ENCODE results near the gene CCDC136. TPM values are rescaled to one million over a fixed set of nuclear protein-coding genes. Genes with fewer than 3 reads are reported as not detected.

The CCDC136 gene
- total RNA-seq, 1 donor from 2014 or later = 11.1 TPM

GRCh38 chr7:128863433-128863989 is 71.7 kb downstream of the CCDC136 start:
- peaks cover 30% of the 10 kb centered on the region for H3K36me3 Mint-ChIP-seq (ENCODE audit: low read depth)
- H3K4me1 Mint-ChIP-seq (ENCODE audit: low read depth) = peaks cover 19% of the 10 kb centered on the region
- H3K4me3 Mint-ChIP-seq = peak overlapping the region; percentile 99
- peak; percentile 31 for DNase-seq (ENCODE audit: low spot score)
- no peaks in the 10 kb centered on the region for H3K27me3 Mint-ChIP-seq (ENCODE audit: insufficient read depth)
- no peaks in the 10 kb centered on the region for H3K9me3 Mint-ChIP-seq
- intact Hi-C loops (cut with micrococcal nuclease) = loop anchor here (1.0 to 2.0 kb wide), 7 partner anchors 20 to 521 kb away; partner anchors contain the start of genes AHCYL2, IMPDH1, RBM28 and TNPO3
- H3K27ac Mint-ChIP-seq = peak overlapping the region; percentile 96

DNA sequence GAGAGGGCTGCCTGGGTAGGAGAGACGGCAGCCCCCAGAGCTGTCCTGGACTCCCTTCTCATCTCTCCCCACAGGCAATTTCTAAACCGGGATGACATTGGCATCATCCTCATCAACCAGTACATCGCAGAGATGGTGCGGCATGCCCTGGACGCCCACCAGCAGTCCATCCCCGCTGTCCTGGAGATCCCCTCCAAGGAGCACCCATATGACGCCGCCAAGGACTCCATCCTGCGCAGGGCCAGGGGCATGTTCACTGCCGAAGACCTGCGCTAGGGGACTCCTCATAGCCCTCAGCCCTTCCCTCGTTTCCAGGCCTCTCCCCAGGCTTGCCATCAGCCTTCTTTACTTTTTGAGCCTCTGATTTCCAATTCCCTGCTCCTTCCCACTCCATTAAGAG is 73.5 kb downstream of the CCDC136 start:
- Mint-ChIP-seq H3K9me3 (no peaks in the 10 kb centered on the region), H3K27me3 (ENCODE audit: insufficient read depth) (peaks cover 4% of the 10 kb centered on the region), H3K4me1 (ENCODE audit: low read depth) (peaks cover 23% of the 10 kb centered on the region), H3K4me3 (peak overlapping the region; percentile 19), H3K36me3 (ENCODE audit: low read depth) (peaks cover 30% of the 10 kb centered on the region), H3K27ac (no peak overlapping the region)
- intact Hi-C loops (cut with micrococcal nuclease) = no loop called here
- no peak for DNase-seq (ENCODE audit: low spot score)

DNA sequence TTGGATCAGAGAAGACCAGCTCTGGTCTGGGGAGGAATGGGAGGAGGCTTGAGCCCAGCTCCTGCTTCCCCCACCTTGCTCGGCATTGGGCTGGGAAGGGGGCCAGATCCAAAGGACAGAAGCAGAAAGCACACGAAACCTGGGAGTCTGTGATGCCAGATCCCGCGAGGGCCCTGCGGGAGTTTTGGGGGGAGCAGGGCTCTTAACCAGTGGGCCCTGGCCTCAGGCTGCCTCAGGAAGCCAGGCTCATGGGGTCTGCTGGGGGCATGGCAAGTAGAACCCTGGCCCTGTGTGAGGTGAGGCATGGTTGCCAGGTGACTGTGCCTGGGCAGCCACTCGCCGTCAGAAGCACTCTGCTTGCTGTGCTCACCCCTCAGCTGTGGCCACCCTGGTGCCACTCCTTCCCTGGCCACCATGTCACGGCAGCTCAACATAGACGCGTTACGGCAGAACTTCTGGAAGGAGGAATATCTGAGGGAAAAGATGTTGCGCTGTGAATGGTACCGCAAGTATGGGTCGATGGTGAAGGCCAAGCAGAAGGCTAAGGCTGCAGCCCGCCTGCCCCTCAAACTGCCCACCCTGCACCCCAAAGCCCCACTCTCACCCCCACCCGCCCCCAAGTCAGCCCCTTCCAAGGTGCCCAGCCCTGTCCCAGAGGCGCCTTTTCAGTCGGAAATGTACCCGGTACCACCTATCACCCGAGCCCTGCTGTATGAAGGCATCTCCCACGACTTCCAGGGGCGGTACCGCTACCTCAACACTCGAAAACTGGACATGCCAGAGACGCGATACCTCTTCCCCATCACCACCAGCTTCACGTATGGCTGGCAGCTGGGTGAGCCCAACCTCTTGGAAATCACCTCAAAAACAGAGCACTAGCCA is 74.5 kb downstream of the CCDC136 start:
- intact Hi-C loops (cut with micrococcal nuclease) = no loop called here
- Mint-ChIP-seq H3K27ac (no peak overlapping the region), H3K9me3 (no peaks in the 10 kb centered on the region), H3K4me3 (no peak overlapping the region), H3K36me3 (ENCODE audit: low read depth) (peaks cover 30% of the 10 kb centered on the region), H3K4me1 (ENCODE audit: low read depth) (peaks cover 20% of the 10 kb centered on the region), H3K27me3 (ENCODE audit: insufficient read depth) (peaks cover 13% of the 10 kb centered on the region)
- no peak for DNase-seq (ENCODE audit: low spot score)

- Mint-ChIP-seq H3K9me3 (no peaks in the 10 kb centered on the region), H3K4me3 (peak overlapping the region; percentile 23), H3K4me1 (ENCODE audit: low read depth) (peaks cover 16% of the 10 kb centered on the region), H3K27ac (no peak overlapping the region), H3K36me3 (ENCODE audit: low read depth) (peaks cover 30% of the 10 kb centered on the region), H3K27me3 (ENCODE audit: insufficient read depth) (peaks cover 19% of the 10 kb centered on the region)
- intact Hi-C loops (cut with micrococcal nuclease) = no loop called here
- no peak for DNase-seq (ENCODE audit: low spot score)
Observed at GRCh38 chr7:128867241-128867640, 75.5 kb downstream of the CCDC136 start.

GRCh38 chr7:128867842-128868623 is 76.3 kb downstream of the CCDC136 start:
- H3K9me3 Mint-ChIP-seq = no peaks in the 10 kb centered on the region
- H3K27ac Mint-ChIP-seq = no peak overlapping the region
- peaks cover 19% of the 10 kb centered on the region for H3K27me3 Mint-ChIP-seq (ENCODE audit: insufficient read depth)
- no peak for DNase-seq (ENCODE audit: low spot score)
- peaks cover 12% of the 10 kb centered on the region for H3K4me1 Mint-ChIP-seq (ENCODE audit: low read depth)
- H3K36me3 Mint-ChIP-seq (ENCODE audit: low read depth) = peaks cover 27% of the 10 kb centered on the region
- intact Hi-C loops (cut with micrococcal nuclease) = no loop called here
- peak overlapping the region; percentile 40 for H3K4me3 Mint-ChIP-seq

GRCh38 chr7:128868624-128869137 is 76.9 kb downstream of the CCDC136 start:
- Mint-ChIP-seq H3K27ac (no peak overlapping the region), H3K9me3 (no peaks in the 10 kb centered on the region), H3K36me3 (ENCODE audit: low read depth) (peaks cover 26% of the 10 kb centered on the region), H3K4me1 (ENCODE audit: low read depth) (peaks cover 9% of the 10 kb centered on the region), H3K4me3 (peak overlapping the region; percentile 1), H3K27me3 (ENCODE audit: insufficient read depth) (peaks cover 19% of the 10 kb centered on the region)
- no peak for DNase-seq (ENCODE audit: low spot score)
- intact Hi-C loops (cut with micrococcal nuclease) = no loop called here

GRCh38 chr7:128869138-128869943 is 77.6 kb downstream of the CCDC136 start:
- peak; percentile 35 for DNase-seq (ENCODE audit: low spot score)
- H3K27me3 Mint-ChIP-seq (ENCODE audit: insufficient read depth) = peaks cover 19% of the 10 kb centered on the region
- H3K4me1 Mint-ChIP-seq (ENCODE audit: low read depth) = peaks cover 6% of the 10 kb centered on the region
- H3K27ac Mint-ChIP-seq = no peak overlapping the region
- H3K4me3 Mint-ChIP-seq = no peak overlapping the region
- peaks cover 24% of the 10 kb centered on the region for H3K36me3 Mint-ChIP-seq (ENCODE audit: low read depth)
- no peaks in the 10 kb centered on the region for H3K9me3 Mint-ChIP-seq
- intact Hi-C loops (cut with micrococcal nuclease) = no loop called here

DNA sequence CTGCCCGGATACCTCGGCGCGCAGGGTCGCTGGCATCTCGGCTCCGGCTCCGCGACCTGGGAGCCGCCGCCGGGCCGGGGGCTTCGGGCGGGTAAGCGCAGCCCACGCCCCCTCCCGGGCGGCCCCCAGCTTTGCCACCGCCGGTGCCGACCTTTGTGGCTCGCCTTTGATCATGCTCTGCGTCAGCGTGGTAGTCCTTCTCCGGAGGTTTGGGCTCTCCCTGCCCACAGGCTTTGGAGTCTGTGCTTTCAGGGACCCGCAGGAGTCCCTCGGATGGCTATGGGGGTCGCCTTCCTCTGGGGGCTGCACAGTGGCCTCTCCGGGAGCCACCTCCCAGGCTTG is 78.1 kb downstream of the CCDC136 start:
- Mint-ChIP-seq H3K4me3 (peak overlapping the region; percentile 79), H3K27ac (no peak overlapping the region), H3K9me3 (no peaks in the 10 kb centered on the region), H3K36me3 (ENCODE audit: low read depth) (peaks cover 21% of the 10 kb centered on the region), H3K27me3 (ENCODE audit: insufficient read depth) (peaks cover 19% of the 10 kb centered on the region), H3K4me1 (ENCODE audit: low read depth) (peaks cover 6% of the 10 kb centered on the region)
- no peak for DNase-seq (ENCODE audit: low spot score)
- intact Hi-C loops (cut with micrococcal nuclease) = no loop called here

GRCh38 chr7:128871050-128871449 is 79.3 kb downstream of the CCDC136 start:
- Mint-ChIP-seq H3K9me3 (no peaks in the 10 kb centered on the region), H3K27ac (no peak overlapping the region), H3K4me1 (ENCODE audit: low read depth) (peaks cover 6% of the 10 kb centered on the region), H3K27me3 (ENCODE audit: insufficient read depth) (peaks cover 21% of the 10 kb centered on the region), H3K36me3 (ENCODE audit: low read depth) (peaks cover 11% of the 10 kb centered on the region), H3K4me3 (peak overlapping the region; percentile 79)
- DNase-seq (ENCODE audit: low spot score) = no peak
- intact Hi-C loops (cut with micrococcal nuclease) = no loop called here

Other genes with a start within 250 kb of the CCDC136 start
- 0.73 and 1.0 TPM in 2 replicates for gene GARIN1A, start 119.7 kb upstream of the CCDC136 start, total RNA-seq
- gene CALU, start 52.6 kb upstream of the CCDC136 start, total RNA-seq = 52.8 and 59.2 TPM in 2 replicates
- gene OPN1SW, start 16.2 kb upstream of the CCDC136 start, total RNA-seq = not detected in 2 replicates
- 0.03 and 0.07 TPM in 2 replicates for gene FLNC, start 38.4 kb downstream of the CCDC136 start, total RNA-seq
- 131 and 134 TPM in 2 replicates for gene ATP6V1F, start 70.9 kb downstream of the CCDC136 start, total RNA-seq
- gene KCP, start 118.7 kb downstream of the CCDC136 start, total RNA-seq = not detected in 2 replicates
- 19.8 and 21.2 TPM in 2 replicates for gene IRF5, start 146.0 kb downstream of the CCDC136 start, total RNA-seq

Measured in activated T-helper 1 cell treated with anti-CD3 and anti-CD28 coated beads, Interleukin-12 subunit alpha, Interleukin-12 subunit beta, Interleukin-2, Interleukin-4 antibody, amounts not matched to agents 30 ng/mL and 10 ng/mL and 1 ng/mL, durations not matched to agents 14 hours and 24 hours and 36 hours (primary cell).